ENCODE results near the gene ANXA3.

The ANXA3 gene

DNA sequence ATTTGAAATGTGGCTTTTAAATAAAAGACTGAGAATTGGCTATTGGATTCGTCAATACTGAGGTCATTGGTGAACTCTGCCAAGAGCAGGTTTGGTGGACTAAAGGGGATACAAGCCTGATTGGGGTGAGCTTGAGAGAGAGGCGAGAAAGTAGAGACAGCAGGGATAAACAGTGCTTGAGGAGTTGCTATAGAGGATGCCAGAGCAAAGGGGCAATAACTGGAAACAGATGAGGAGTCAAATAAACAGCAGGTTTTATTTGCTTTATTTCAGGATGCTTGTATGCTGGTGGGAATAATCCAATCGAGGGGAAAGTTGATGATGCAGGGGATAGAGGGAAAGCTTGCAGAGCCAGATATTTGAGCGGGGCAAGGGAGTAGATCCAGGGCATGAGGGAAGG, 24.0 kb upstream of the ANXA3 start:
- H3K4me3 ChIP-seq: no peak overlapping the region
- H3K27ac ChIP-seq: no peak overlapping the region
- TF ChIP-seq, protein P1, sequence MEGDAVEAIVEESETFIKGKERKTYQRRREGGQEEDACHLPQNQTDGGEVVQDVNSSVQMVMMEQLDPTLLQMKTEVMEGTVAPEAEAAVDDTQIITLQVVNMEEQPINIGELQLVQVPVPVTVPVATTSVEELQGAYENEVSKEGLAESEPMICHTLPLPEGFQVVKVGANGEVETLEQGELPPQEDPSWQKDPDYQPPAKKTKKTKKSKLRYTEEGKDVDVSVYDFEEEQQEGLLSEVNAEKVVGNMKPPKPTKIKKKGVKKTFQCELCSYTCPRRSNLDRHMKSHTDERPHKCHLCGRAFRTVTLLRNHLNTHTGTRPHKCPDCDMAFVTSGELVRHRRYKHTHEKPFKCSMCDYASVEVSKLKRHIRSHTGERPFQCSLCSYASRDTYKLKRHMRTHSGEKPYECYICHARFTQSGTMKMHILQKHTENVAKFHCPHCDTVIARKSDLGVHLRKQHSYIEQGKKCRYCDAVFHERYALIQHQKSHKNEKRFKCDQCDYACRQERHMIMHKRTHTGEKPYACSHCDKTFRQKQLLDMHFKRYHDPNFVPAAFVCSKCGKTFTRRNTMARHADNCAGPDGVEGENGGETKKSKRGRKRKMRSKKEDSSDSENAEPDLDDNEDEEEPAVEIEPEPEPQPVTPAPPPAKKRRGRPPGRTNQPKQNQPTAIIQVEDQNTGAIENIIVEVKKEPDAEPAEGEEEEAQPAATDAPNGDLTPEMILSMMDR (IDR thresholded peaks at IDR 0.05): no peak
- DNase-seq (ENCODE audit: low spot score): no peak

DNA sequence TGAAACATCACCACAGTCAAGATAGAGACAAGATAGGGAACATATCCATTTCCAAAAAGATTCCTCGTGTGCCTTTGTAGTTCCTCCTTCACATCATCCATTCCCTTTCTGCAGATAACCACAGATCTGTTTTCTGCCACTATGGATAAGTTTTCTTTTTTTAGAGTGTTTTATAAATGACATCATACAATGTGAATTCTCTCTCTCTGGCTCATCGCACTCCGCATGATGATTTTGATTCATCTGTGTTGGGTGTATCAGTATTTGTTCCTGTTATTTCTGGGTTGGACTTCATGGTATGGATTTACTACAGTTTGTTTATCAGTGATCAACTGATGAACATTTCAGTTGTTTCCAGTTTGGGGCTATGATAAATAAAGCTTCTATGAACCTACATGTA, 23.2 kb upstream of the ANXA3 start:
- no peak for DNase-seq (ENCODE audit: low spot score)
- no peak overlapping the region for H3K4me3 ChIP-seq
- H3K27ac ChIP-seq: no peak overlapping the region
- TF ChIP-seq, protein P1 (IDR thresholded peaks at IDR 0.05): no peak

DNA sequence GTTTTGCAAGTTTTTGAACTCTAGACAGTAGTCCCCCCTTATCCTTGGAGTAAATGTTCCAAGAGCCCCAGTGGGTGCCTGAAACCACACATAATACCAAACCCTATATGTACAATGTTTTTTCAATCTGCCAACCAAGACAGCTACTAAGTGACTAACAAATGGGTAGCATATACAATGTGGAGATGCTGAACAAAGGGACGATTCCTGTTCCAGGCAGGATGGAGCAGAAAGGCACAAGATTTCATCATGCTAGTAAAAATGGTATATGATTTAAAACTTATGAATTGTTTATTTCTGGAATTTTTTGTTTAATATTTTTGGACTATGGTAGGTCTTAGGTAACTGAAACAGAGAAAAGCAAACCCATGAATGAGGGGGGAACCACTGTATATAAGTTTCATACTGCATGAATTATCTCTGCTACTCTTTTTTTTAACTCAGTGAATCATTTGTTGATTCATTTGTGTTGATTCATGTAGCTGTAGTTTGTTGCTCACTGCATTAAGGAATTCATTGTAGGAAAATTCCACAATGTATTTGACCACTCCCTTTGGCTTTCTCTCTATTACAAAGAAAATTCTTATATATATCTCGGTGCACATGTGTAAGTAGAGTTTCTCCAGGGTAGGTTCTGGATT, 21.9 kb upstream of the ANXA3 start:
- no peak for DNase-seq (ENCODE audit: low spot score)
- TF ChIP-seq, protein P1 (IDR thresholded peaks at IDR 0.05): no peak
- no peak overlapping the region for H3K4me3 ChIP-seq
- no peak overlapping the region for H3K27ac ChIP-seq

DNA sequence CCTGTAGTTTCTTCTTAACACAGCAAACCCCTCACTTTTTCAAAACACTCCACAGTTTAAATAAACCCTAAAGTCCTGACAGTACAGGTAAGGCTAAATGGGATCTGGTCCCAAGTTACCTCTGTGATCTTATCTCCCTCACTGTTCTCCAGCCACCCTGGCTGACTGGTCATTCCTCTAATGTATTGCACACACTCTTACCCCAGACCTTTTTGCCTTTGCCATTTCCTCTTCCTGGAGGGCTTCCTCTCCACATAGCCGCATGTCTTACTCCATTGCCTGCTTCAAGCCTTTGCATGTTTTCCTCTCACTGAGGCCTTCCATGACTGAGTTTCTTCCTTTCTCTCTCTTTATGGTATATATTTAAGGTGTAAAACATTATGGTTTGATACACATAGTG, 19.5 kb upstream of the ANXA3 start:
- no peak overlapping the region for H3K4me3 ChIP-seq
- no peak overlapping the region for H3K27ac ChIP-seq
- no peak for DNase-seq (ENCODE audit: low spot score)
- TF ChIP-seq, protein P1 (IDR thresholded peaks at IDR 0.05): no peak

DNA sequence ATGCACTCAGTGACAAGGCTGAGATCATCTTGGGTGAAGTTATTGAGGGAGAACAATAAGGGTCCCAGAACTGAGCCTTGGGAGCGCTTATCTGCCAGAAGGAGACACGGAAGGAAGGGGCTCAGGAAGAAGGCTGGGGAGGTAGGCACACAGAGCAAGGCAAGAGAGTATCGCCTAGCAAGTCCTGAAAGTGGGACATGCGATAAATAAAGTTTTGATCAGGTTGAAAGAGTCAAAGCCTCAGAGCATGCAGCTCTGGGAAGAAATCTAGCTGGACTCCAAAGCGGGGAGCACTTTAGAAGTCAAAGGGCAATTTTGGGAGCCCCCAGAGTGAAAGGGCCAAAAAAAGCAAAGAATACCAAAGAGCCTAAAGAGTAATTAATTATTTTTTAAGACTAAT, 17.7 kb upstream of the ANXA3 start:
- TF ChIP-seq, protein P1 (IDR thresholded peaks at IDR 0.05): no peak
- no peak overlapping the region for H3K4me3 ChIP-seq
- DNase-seq (ENCODE audit: low spot score): no peak
- H3K27ac ChIP-seq: no peak overlapping the region

DNA sequence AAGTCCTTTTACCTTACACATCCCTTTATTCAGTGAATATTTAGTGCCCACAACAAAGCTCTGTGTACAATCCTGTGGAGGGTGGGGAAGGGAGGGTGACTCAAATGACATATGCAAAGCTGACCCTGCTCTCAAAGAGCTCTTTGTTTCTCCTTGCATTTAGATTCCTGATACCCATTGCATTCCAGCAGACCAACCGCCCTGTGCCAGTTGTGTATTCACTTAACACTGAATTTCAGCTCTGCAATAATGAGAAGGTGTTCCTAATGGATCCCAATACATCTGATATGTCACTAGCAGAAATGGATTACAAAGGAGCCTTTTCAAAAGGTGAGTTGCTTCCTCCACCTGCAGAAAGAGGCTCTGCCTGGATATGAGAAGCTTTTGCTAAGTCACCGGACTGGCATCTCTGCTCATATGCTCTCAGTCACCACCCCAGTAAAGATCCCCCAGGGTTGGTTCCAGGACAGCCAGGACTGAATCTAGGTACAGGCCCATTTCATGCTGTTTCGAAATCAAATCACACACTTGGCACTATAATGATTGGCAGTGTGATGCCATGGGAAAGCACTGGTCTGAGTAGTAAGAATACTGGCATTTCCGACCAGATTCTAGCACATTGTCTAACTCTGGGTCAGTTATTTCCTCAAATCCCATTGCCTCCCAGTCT, 17.1 kb upstream of the ANXA3 start:
- TF ChIP-seq, protein P1 (IDR thresholded peaks at IDR 0.05): no peak
- no peak for DNase-seq (ENCODE audit: low spot score)
- Histone ChIP-seq H3K4me3 (no peak overlapping the region), H3K27ac (no peak overlapping the region)

DNA sequence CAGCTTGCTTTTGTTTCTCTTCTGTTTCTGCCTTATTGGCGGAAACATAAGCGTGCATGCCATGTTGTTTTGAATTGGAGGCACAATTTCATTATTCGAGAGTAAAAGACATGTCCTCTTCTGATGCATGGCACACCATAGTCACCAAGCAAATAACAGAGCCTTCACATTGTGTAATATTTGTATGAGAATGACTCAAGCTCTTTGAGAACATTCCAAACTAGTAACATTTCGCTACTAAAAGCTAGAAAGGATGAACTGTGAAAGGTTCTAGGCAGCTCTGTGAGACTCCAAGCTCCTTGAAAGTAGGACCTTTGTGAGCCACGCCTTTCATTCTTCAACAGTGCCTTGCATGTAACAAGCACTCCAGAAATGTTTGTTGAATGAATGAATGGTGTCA, 9.2 kb upstream of the ANXA3 start:
- no peak overlapping the region for H3K4me3 ChIP-seq
- DNase-seq (ENCODE audit: low spot score): no peak
- H3K27ac ChIP-seq: no peak overlapping the region
- TF ChIP-seq, protein P1 (IDR thresholded peaks at IDR 0.05): no peak
